GM18909 (cell line): ENCODE results near the gene HMGCR.

Source experiments
- ATAC-seq: cut with Tn5 transposase; IDR thresholded peaks from one replicate; pipeline ENCODE4 v1.9.1; 2021; ENCODE audit warnings: mild to moderate bottlenecking; ENCODE audit not compliant: unreplicated experiment, poor library complexity

The HMGCR gene

DNA sequence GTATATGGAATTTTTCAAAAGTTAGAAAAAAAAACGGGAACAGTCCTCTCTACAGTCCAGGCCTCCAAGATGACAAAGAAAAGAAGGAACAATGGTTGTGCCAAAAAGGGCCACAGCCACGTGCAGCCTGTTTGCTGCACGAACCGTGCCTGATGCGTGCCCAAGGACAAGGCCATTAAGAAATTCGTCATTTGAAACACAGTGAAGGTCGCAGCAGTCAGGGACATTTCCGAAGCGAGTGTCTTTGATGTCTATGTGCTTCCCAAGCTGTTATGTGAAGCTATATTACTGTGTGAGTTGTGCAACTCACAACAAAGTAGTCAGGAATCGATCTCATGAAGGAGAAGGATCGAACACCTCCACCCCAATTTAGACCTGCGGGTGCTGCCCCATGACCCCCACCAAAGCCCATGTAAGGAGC, 37.4 kb downstream of the HMGCR start:
- ATAC-seq, result no peak

- no peak for ATAC-seq
These were observed 38.4 kb downstream of the HMGCR start for GRCh38 chr5:75375414-75375813.

GRCh38 chr5:75380099-75380498, 43.1 kb downstream of the HMGCR start:
- no peak for ATAC-seq

- no peak for ATAC-seq
These were observed 44.4 kb downstream of the HMGCR start for GRCh38 chr5:75381456-75381855.

GRCh38 chr5:75384218-75384617, 47.2 kb downstream of the HMGCR start:
- no peak for ATAC-seq

DNA sequence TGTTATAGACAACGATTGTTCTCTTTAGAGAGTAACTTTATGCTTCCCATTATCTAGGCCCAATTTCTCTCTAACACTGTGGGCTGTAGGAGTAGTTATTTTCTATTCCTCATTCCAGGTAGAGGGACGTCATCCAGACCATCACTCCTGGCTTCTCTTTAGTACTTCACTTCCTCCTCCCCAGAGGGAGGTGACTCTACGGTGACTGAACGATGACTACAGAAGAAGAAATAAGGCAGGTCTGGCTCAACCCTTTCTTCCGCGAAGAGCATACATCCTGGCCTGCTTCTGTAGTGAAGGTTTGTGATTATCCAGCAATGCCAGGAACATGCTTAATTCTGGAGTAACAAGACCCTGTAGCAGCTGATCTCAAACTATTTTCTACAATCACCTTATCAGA, 50.8 kb downstream of the HMGCR start:
- no peak for ATAC-seq

GRCh38 chr5:75389430-75389829, 52.4 kb downstream of the HMGCR start:
- no peak for ATAC-seq

GRCh38 chr5:75395277-75395676, 58.3 kb downstream of the HMGCR start:
- no peak for ATAC-seq

GRCh38 chr5:75405296-75405695, 68.3 kb downstream of the HMGCR start:
- ATAC-seq, result no peak
